H9 (cell line): ENCODE measurements around the gene WNT8B. TPM values are rescaled to one million over a fixed set of nuclear protein-coding genes. Genes with fewer than 3 reads are reported as not detected.

Experiments
- DNase-seq: peaks from one replicate; pipeline ENCODE4 v3.0.0-alpha.2; 2017
- H2AFZ ChIP-seq: one replicate; pipeline ENCODE4 v1.6.1; 2013; ENCODE audit warnings: mild to moderate bottlenecking, low read length, control low read depth, moderate library complexity
- H2AK5ac ChIP-seq: 2 replicates; pipeline ENCODE4 v1.6.1; 2013; ENCODE audit warnings: low read length, control low read depth, mixed read lengths; ENCODE audit not compliant: insufficient read length
- H2BK120ac ChIP-seq: one replicate; pipeline ENCODE4 v1.6.1; 2013; ENCODE audit warnings: low read depth, mild to moderate bottlenecking, low read length, control low read depth, inconsistent platforms; ENCODE audit not compliant: poor library complexity, severe bottlenecking
- H2BK12ac ChIP-seq: 2 replicates; pipeline ENCODE4 v1.6.1; 2013; ENCODE audit warnings: low read length, control low read depth, mixed read lengths, low read depth; ENCODE audit not compliant: insufficient read length
- H2BK15ac ChIP-seq: 2 replicates; pipeline ENCODE4 v1.6.1; 2013; ENCODE audit warnings: low read depth, low read length, control low read depth
- H2BK20ac ChIP-seq: one replicate; pipeline ENCODE4 v1.6.1; 2013; ENCODE audit warnings: low read depth, mild to moderate bottlenecking, low read length, control low read depth, inconsistent platforms; ENCODE audit not compliant: poor library complexity, severe bottlenecking
- H2BK5ac ChIP-seq: 2 replicates; pipeline ENCODE4 v1.6.1; 2013; ENCODE audit warnings: low read length, control low read depth, mixed read lengths; ENCODE audit not compliant: insufficient read length
- H3K14ac ChIP-seq: 2 replicates; pipeline ENCODE4 v1.6.1; 2013; ENCODE audit warnings: low read length, control low read depth; ENCODE audit not compliant: insufficient read depth
- H3K18ac ChIP-seq: 2 replicates; pipeline ENCODE4 v1.6.1; 2013; ENCODE audit warnings: low read depth, mild to moderate bottlenecking, mixed read lengths, low read length, control low read depth; ENCODE audit not compliant: insufficient read length
- H3K23ac ChIP-seq: 2 replicates; pipeline ENCODE4 v1.6.1; 2013; ENCODE audit warnings: low read length, control low read depth, mixed read lengths, low read depth; ENCODE audit not compliant: insufficient read length
- H3K23me2 ChIP-seq: 2 replicates; pipeline ENCODE4 v1.6.1; 2013; ENCODE audit warnings: low read depth, mild to moderate bottlenecking, mixed read lengths, low read length, control low read depth; ENCODE audit not compliant: insufficient read length, poor library complexity, severe bottlenecking
- H3K27ac ChIP-seq: 2 replicates; pipeline ENCODE4 v1.5.1; 2013; ENCODE audit warnings: low read length, control low read depth, mixed read lengths, low read depth; ENCODE audit not compliant: insufficient read length
- H3K27me3 ChIP-seq: 2 replicates; pipeline ENCODE4 v1.6.1; 2013; ENCODE audit warnings: low read length, control low read depth, inconsistent platforms; ENCODE audit not compliant: insufficient read depth
- H3K4ac ChIP-seq: 2 replicates; pipeline ENCODE4 v1.6.1; 2013; ENCODE audit warnings: low read depth, mild to moderate bottlenecking, control low read depth, inconsistent platforms, low read length, moderate library complexity
- H3K4me1 ChIP-seq: 2 replicates; pipeline ENCODE4 v1.6.1; 2013; ENCODE audit warnings: low read length, control low read depth, inconsistent platforms; ENCODE audit not compliant: insufficient read depth
- H3K4me2 ChIP-seq: 2 replicates; pipeline ENCODE4 v1.6.1; 2013; ENCODE audit warnings: low read length, control low read depth, mixed read lengths; ENCODE audit not compliant: insufficient read length, insufficient read depth
- H3K56ac ChIP-seq: 2 replicates; pipeline ENCODE4 v1.6.1; 2013; ENCODE audit warnings: low read depth, mild to moderate bottlenecking, mixed read lengths, low read length, control low read depth; ENCODE audit not compliant: insufficient read length
- H3K79me1 ChIP-seq: 2 replicates; pipeline ENCODE4 v1.6.1; 2013; ENCODE audit warnings: low read depth, mild to moderate bottlenecking, moderate library complexity, low read length, control low read depth, inconsistent platforms; ENCODE audit not compliant: insufficient read depth, poor library complexity, severe bottlenecking
- H3K79me2 ChIP-seq: 2 replicates; pipeline ENCODE4 v1.6.1; 2013; ENCODE audit warnings: low read length, control low read depth, inconsistent platforms; ENCODE audit not compliant: insufficient read depth
- H3K9ac ChIP-seq: 2 replicates; pipeline ENCODE4 v1.6.1; 2013; ENCODE audit warnings: low read length, control low read depth, mixed read lengths; ENCODE audit not compliant: insufficient read length; ENCODE audit errors: extremely low read depth
- H3K9me3 ChIP-seq: one replicate; pipeline ENCODE4 v1.6.1; 2013; ENCODE audit warnings: low read depth, low read length, inconsistent platforms; ENCODE audit not compliant: control insufficient read depth
- H3T11ph ChIP-seq: one replicate; pipeline ENCODE4 v1.6.1; 2013; ENCODE audit warnings: mild to moderate bottlenecking, low read length, control low read depth, inconsistent platforms
- H4K20me1 ChIP-seq: one replicate; pipeline ENCODE4 v1.6.1; 2013; ENCODE audit not compliant: control insufficient read depth, insufficient read length, insufficient read depth
- H4K5ac ChIP-seq: 2 replicates; pipeline ENCODE4 v1.6.1; 2013; ENCODE audit warnings: low read depth, mild to moderate bottlenecking, mixed read lengths, low read length, control low read depth; ENCODE audit not compliant: insufficient read length
- H4K8ac ChIP-seq: replicated peaks from 2 replicates; pipeline ENCODE4 v1.6.1; 2013; ENCODE audit warnings: low read length, control low read depth, mixed read lengths, low read depth; ENCODE audit not compliant: insufficient read length
- H4K91ac ChIP-seq: 2 replicates; pipeline ENCODE4 v1.6.1; 2013; ENCODE audit warnings: low read depth, mild to moderate bottlenecking, moderate library complexity, mixed read lengths, low read length, control low read depth; ENCODE audit not compliant: insufficient read length
- H3K27ac Mint-ChIP-seq, 3 experiments: 2 replicates in 2 of 3; 3 replicates in 1 of 3; pipeline ENCODE4 v1.8.0; 2020 to 2021; ENCODE audit warnings: mixed read lengths in 3 of 3, mild to moderate bottlenecking in 1 of 3, moderate library complexity in 1 of 3
- H3K27me3 Mint-ChIP-seq: 2 replicates; pipeline ENCODE4 v1.8.0; 2021; ENCODE audit warnings: low read depth, mild to moderate bottlenecking, moderate library complexity, mixed read lengths
- H3K36me3 Mint-ChIP-seq, 3 experiments: 2 replicates in 2 of 3; 3 replicates in 1 of 3; pipeline ENCODE4 v1.8.0; 2020 to 2021; ENCODE audit warnings: low read depth in 3 of 3, mixed read lengths in 3 of 3; ENCODE audit not compliant: insufficient read depth in 1 of 3
- H3K4me1 Mint-ChIP-seq, 2 experiments: 2 replicates each; pipeline ENCODE4 v1.8.0; 2020; ENCODE audit warnings: mixed read lengths in 2 of 2
- H3K4me3 Mint-ChIP-seq, 2 experiments: 2 replicates in 1 of 2; 3 replicates in 1 of 2; pipeline ENCODE4 v1.8.0; 2020 to 2021; ENCODE audit warnings: mild to moderate bottlenecking in 2 of 2, mixed read lengths in 2 of 2, moderate library complexity in 1 of 2
- H3K9me3 Mint-ChIP-seq, 2 experiments: 2 replicates in 1 of 2; 3 replicates in 1 of 2; pipeline ENCODE4 v1.8.0; 2020; ENCODE audit warnings: mild to moderate bottlenecking in 2 of 2, mixed read lengths in 2 of 2, moderate library complexity in 1 of 2
- WGBS: extraction: QIAGEN DNeasy Blood & Tissue Kit; methylation state at CpG from one replicate; pipeline ENCODE4 v1.1.7; 2013; ENCODE audit warnings: missing lambda C conversion rate, low lambda C conversion rate, mixed read lengths; ENCODE audit not compliant: insufficient read length; ENCODE audit errors: extremely low coverage; 5-methylcytosine and 5-hydroxymethylcytosine counted together
- total RNA-seq: library from RNA; stranded (reverse); gene quantifications from 2 replicates; pipeline ENCODE4 v1.2.1, GENCODE V29; 2021
- TF ChIP-seq, protein P1 (sequence below): fragments of 200-600 bp; sonication (generic); conservative IDR thresholded peaks from 3 replicates; pipeline ENCODE4 v1.8.0; 2021; ENCODE audit warnings: antibody characterized with exemption, mild to moderate bottlenecking

The WNT8B gene
- total RNA-seq, 1 experiment from 2014 or later: not detected

DNA sequence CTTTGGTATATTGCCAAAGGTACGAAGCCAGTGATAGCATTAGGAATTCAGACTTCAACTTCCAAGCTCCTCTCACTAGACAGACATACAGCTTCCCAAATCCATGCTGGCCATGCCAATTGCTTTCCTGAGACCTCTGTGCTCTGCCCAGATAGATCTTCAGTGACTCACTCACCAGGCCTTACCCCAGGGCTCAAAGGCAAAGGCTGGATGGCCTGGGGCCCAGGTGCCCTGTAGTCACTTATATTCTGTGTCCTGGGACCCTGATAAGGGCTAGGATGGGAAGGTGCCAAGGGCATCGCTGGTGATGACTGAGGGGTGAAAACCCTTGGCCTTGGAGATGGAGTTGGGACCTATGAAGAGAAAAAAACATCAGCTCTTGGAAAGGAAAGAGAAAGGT, 27.7 kb downstream of the WNT8B start:
- peaks cover 34% of the 10 kb centered on the region for H3K27me3 ChIP-seq

More for the DNA sequence above, 27.7 kb downstream of the WNT8B start:
- no peaks in the 10 kb centered on the region for H3K23me2 ChIP-seq
- no peaks in the 10 kb centered on the region for H3K9me3 ChIP-seq
- no peak overlapping the region for H4K5ac ChIP-seq
- H3K4me1 ChIP-seq: peaks cover 4% of the 10 kb centered on the region; the same call in 1 of the 2 replicates
- H2BK15ac ChIP-seq: no peak overlapping the region
- H3T11ph ChIP-seq: no peak overlapping the region
- no peak overlapping the region for H3K27ac ChIP-seq
- no peaks in the 10 kb centered on the region for H3K79me1 ChIP-seq
- H3K79me2 ChIP-seq: no peaks in the 10 kb centered on the region
- Mint-ChIP-seq H3K9me3 (peaks cover 0 to 3% of the 10 kb centered on the region in 2 experiments; a peak in 2 of 5 replicates), H3K27ac (peak overlapping the region in 1 of 3 experiments; percentile 33; a peak in 1 of 7 replicates), H3K4me3 (no peak overlapping the region), H3K4me1 (peaks cover 18 to 19% of the 10 kb centered on the region in 2 experiments), H3K36me3 (peaks cover 8 to 39% (median 19%) of the 10 kb centered on the region in 3 experiments), H3K27me3 (peaks cover 95% of the 10 kb centered on the region)
- H2BK5ac ChIP-seq: no peak overlapping the region
- no peak overlapping the region for H3K23ac ChIP-seq
- DNase-seq: no peak
- TF ChIP-seq, protein P1, sequence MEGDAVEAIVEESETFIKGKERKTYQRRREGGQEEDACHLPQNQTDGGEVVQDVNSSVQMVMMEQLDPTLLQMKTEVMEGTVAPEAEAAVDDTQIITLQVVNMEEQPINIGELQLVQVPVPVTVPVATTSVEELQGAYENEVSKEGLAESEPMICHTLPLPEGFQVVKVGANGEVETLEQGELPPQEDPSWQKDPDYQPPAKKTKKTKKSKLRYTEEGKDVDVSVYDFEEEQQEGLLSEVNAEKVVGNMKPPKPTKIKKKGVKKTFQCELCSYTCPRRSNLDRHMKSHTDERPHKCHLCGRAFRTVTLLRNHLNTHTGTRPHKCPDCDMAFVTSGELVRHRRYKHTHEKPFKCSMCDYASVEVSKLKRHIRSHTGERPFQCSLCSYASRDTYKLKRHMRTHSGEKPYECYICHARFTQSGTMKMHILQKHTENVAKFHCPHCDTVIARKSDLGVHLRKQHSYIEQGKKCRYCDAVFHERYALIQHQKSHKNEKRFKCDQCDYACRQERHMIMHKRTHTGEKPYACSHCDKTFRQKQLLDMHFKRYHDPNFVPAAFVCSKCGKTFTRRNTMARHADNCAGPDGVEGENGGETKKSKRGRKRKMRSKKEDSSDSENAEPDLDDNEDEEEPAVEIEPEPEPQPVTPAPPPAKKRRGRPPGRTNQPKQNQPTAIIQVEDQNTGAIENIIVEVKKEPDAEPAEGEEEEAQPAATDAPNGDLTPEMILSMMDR: no peak
- H3K18ac ChIP-seq: no peak overlapping the region
- H3K56ac ChIP-seq: no peak overlapping the region
- H3K14ac ChIP-seq: no peak overlapping the region
- H4K20me1 ChIP-seq: no peaks in the 10 kb centered on the region
- no CpG with 5 or more reads among the region's 2 CpGs for WGBS
- no peak overlapping the region for H2BK20ac ChIP-seq
- H2AFZ ChIP-seq: no peak overlapping the region
- no peak overlapping the region for H3K4ac ChIP-seq
- H4K91ac ChIP-seq: no peak overlapping the region
- no peak overlapping the region for H2BK120ac ChIP-seq
- no peak overlapping the region for H3K9ac ChIP-seq
- H2BK12ac ChIP-seq: no peak overlapping the region
- H4K8ac ChIP-seq: no peak overlapping the region
- H3K4me2 ChIP-seq: no peak overlapping the region
- no peak overlapping the region for H2AK5ac ChIP-seq
